Neural cell (in vitro differentiated cells): ENCODE data around the gene C21orf58.

Source experiments
- CTCF ChIP-seq: fragments of 450-650 bp; IDR thresholded peaks from 2 replicates; pipeline ENCODE4 v1.5.1; 2014; ENCODE audit warnings: antibody characterized with exemption, mild to moderate bottlenecking, moderate library complexity; ENCODE audit not compliant: poor library complexity, severe bottlenecking
- EP300 ChIP-seq: fragments of 450-650 bp; conservative IDR thresholded peaks from 2 replicates; pipeline ENCODE4 v1.6.1; 2014; ENCODE audit warnings: antibody characterized with exemption, mild to moderate bottlenecking, moderate library complexity; ENCODE audit not compliant: poor library complexity, severe bottlenecking
- EZH2 ChIP-seq: fragments of 200-600, 300-800 bp; shearing (Covaris generic), sonication (generic); IDR thresholded peaks from 2 replicates; pipeline ENCODE4 v1.6.1; 2014; ENCODE audit warnings: antibody characterized with exemption, low read length, borderline replicate concordance, mild to moderate bottlenecking; ENCODE audit not compliant: insufficient read depth, poor library complexity, severe bottlenecking
- MXI1 ChIP-seq: fragments of 450-650 bp; conservative IDR thresholded peaks from 2 replicates; pipeline ENCODE4 v1.6.1; 2014; ENCODE audit warnings: antibody characterized with exemption, mild to moderate bottlenecking; ENCODE audit not compliant: poor library complexity, severe bottlenecking
- POLR2AphosphoS5 ChIP-seq: IDR thresholded peaks from 2 replicates; pipeline ENCODE4 v1.6.1; 2012
- REST ChIP-seq: IDR thresholded peaks from 2 replicates; pipeline ENCODE4 v1.6.1; 2012; ENCODE audit warnings: borderline replicate concordance
- SMC3 ChIP-seq: fragments of 450-650 bp; conservative IDR thresholded peaks from 2 replicates; pipeline ENCODE4 v1.6.1; 2014; ENCODE audit warnings: antibody characterized with exemption, mild to moderate bottlenecking, moderate library complexity; ENCODE audit not compliant: poor library complexity
- TAF1 ChIP-seq: IDR thresholded peaks from 2 replicates; pipeline ENCODE4 v1.6.1; 2012; ENCODE audit warnings: low read depth

- TF ChIP-seq CTCF (no peak), TAF1 (no peak), EP300 (no peak), EZH2 (no peak), REST (no peak), MXI1 (no peak), POLR2AphosphoS5 (no peak), SMC3 (no peak)
These were observed 31.7 kb upstream of the C21orf58 start for GRCh38 chr21:46355161-46356004.
